ENCODE results near the gene NXT1.
A peak's percentile ranks its signal among the peaks of the same experiment; 100 is the strongest.
"Not testable (repeated sequence)": the region's sequence is repeated elsewhere in the genome, so short reads cannot be mapped to it uniquely, and the experiment has no call there.

NXT1 gene

DNA sequence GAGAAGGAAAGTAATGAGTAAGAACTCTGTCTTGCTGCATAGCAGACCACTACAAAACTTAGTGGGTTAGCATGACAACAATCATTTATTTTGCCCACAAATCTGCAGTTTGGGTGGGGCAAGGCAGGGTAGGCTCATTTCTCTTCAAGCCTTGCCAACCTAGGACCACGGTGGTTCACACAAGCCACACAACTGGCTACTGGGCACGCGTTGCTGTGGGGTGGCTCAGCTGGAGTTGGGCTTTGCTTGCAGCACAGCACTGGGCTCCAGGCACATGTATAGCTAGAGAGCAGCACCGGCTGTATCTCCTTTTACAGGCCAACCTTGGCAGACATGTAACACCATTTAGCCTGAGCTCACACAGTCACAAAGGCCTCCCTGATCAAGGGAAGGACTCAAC is 4.6 kb upstream of the NXT1 start:
- DNase-seq: no peak
- TF ChIP-seq, protein P1, sequence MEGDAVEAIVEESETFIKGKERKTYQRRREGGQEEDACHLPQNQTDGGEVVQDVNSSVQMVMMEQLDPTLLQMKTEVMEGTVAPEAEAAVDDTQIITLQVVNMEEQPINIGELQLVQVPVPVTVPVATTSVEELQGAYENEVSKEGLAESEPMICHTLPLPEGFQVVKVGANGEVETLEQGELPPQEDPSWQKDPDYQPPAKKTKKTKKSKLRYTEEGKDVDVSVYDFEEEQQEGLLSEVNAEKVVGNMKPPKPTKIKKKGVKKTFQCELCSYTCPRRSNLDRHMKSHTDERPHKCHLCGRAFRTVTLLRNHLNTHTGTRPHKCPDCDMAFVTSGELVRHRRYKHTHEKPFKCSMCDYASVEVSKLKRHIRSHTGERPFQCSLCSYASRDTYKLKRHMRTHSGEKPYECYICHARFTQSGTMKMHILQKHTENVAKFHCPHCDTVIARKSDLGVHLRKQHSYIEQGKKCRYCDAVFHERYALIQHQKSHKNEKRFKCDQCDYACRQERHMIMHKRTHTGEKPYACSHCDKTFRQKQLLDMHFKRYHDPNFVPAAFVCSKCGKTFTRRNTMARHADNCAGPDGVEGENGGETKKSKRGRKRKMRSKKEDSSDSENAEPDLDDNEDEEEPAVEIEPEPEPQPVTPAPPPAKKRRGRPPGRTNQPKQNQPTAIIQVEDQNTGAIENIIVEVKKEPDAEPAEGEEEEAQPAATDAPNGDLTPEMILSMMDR (IDR thresholded peaks at IDR 0.05; ENCODE audit: low read depth, low read length): no peak
- peaks cover 3% of the 10 kb centered on the region; the same call in 1 of the 2 replicates for H3K36me3 ChIP-seq
- no peak overlapping the region for H3K4me3 ChIP-seq (ENCODE audit: low read depth, low read length)
- H3K9me3 ChIP-seq (ENCODE audit: severe bottlenecking): peaks cover 3% of the 10 kb centered on the region
- H3K27ac ChIP-seq: no peak overlapping the region
- H3K27me3 ChIP-seq (ENCODE audit: insufficient read depth, low read depth, severe bottlenecking): peaks cover 9% of the 10 kb centered on the region

GRCh38 chr20:23347791-23348190 is 2.8 kb upstream of the NXT1 start:
- DNase-seq: no peak
- TF ChIP-seq, protein P1 (IDR thresholded peaks at IDR 0.05; ENCODE audit: low read depth, low read length): no peak
- no peaks in the 10 kb centered on the region for H3K27me3 ChIP-seq (ENCODE audit: insufficient read depth, low read depth, severe bottlenecking)
- peaks cover 5% of the 10 kb centered on the region for H3K36me3 ChIP-seq
- peaks cover 3% of the 10 kb centered on the region for H3K9me3 ChIP-seq (ENCODE audit: severe bottlenecking)
- no peak overlapping the region for H3K4me3 ChIP-seq (ENCODE audit: low read depth, low read length)
- no peak overlapping the region for H3K27ac ChIP-seq

GRCh38 chr20:23348510-23348909 is 2.1 kb upstream of the NXT1 start:
- H3K9me3 ChIP-seq (ENCODE audit: severe bottlenecking); H3K4me3 ChIP-seq (ENCODE audit: low read depth, low read length); DNase-seq; H3K27me3 ChIP-seq (ENCODE audit: insufficient read depth, low read depth, severe bottlenecking); H3K27ac ChIP-seq: not testable (repeated sequence)
- H3K36me3 ChIP-seq: peaks cover 12% of the 10 kb centered on the region

DNA sequence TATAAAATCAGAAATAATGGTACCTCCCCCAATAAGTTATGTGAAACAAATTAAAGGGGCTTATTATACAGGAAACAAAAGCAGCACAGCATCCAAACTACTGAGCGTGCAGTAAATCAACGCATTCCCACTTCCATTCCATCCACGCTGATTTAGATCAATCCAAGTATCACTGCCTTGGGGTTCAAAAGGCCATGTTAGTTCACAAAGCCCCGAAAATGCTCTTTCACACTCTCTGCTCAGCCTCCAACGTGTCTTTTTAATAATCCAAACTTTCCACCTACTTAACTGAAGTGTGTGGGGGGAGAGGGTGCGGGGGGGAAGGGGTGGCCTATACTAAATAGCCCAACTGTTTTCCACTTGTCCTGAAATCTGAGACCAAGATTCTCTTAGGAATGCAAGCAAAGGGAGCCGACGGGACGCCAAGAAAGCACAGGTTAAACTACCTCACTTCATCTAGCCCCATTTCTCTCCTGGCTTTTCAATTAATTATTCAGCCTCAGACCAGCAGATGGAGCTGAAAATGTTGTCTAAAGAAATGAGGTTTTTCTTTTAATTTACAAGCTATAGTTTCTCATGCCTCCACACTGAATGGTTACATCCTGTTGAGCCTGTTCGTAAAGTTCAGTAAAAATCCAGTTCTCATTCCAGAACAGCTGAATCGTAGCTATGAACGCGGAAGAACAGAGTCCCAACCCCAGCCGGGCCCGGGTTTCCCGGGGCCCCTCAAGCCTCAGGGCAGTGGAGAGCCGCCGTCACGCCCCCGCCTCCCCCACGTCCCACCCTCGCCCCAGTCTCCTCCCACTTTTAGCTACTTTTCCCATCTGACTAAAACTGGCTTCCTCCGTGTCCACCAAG is 1.0 kb upstream of the NXT1 start:
- no peak for DNase-seq
- Histone ChIP-seq H3K27ac (peak overlapping the region; percentile 97), H3K27me3 (ENCODE audit: insufficient read depth, low read depth, severe bottlenecking) (no peaks in the 10 kb centered on the region), H3K36me3 (peaks cover 23% of the 10 kb centered on the region), H3K4me3 (ENCODE audit: low read depth, low read length) (peak overlapping the region; percentile 87), H3K9me3 (ENCODE audit: severe bottlenecking) (no peaks in the 10 kb centered on the region)
- TF ChIP-seq, protein P1 (IDR thresholded peaks at IDR 0.05; ENCODE audit: low read depth, low read length): 0 out of 2 replicates have a peak, but pooled peaks have one; percentile 12

GRCh38 chr20:23350904-23351838 is 580 bp downstream of the NXT1 start:
- peak overlapping the region; percentile 97 for H3K27ac ChIP-seq
- no peaks in the 10 kb centered on the region for H3K9me3 ChIP-seq (ENCODE audit: severe bottlenecking)
- TF ChIP-seq, protein P1 (IDR thresholded peaks at IDR 0.05; ENCODE audit: low read depth, low read length): no peak
- peak; percentile 50 for DNase-seq
- H3K36me3 ChIP-seq: peaks cover 39% of the 10 kb centered on the region
- H3K27me3 ChIP-seq (ENCODE audit: insufficient read depth, low read depth, severe bottlenecking): no peaks in the 10 kb centered on the region
- H3K4me3 ChIP-seq (ENCODE audit: low read depth, low read length): peak overlapping the region; percentile 87

GRCh38 chr20:23356203-23356602 is 5.6 kb downstream of the NXT1 start:
- peak; percentile 81 for DNase-seq
- Histone ChIP-seq H3K4me3 (ENCODE audit: low read depth, low read length) (peak overlapping the region; percentile 19), H3K27me3 (ENCODE audit: insufficient read depth, low read depth, severe bottlenecking) (no peaks in the 10 kb centered on the region), H3K9me3 (ENCODE audit: severe bottlenecking) (no peaks in the 10 kb centered on the region), H3K27ac (peak overlapping the region; percentile 85), H3K36me3 (peaks cover 35% of the 10 kb centered on the region)
- TF ChIP-seq, protein P1 (IDR thresholded peaks at IDR 0.05; ENCODE audit: low read depth, low read length): peak; percentile 20; the same call in 1 of the 2 replicates
